H9 (cell line): Measurements from ENCODE around the gene BEST4. TPM values are rescaled to one million over a fixed set of nuclear protein-coding genes. Genes with fewer than 3 reads are reported as not detected.

Experiments
- DNase-seq: peaks from one replicate; pipeline ENCODE4 v3.0.0-alpha.2; 2017
- H2AFZ ChIP-seq: one replicate; pipeline ENCODE4 v1.6.1; 2013; ENCODE audit warnings: mild to moderate bottlenecking, low read length, control low read depth, moderate library complexity
- H2AK5ac ChIP-seq: 2 replicates; pipeline ENCODE4 v1.6.1; 2013; ENCODE audit warnings: low read length, control low read depth, mixed read lengths; ENCODE audit not compliant: insufficient read length
- H2BK120ac ChIP-seq: one replicate; pipeline ENCODE4 v1.6.1; 2013; ENCODE audit warnings: low read depth, mild to moderate bottlenecking, low read length, control low read depth, inconsistent platforms; ENCODE audit not compliant: poor library complexity, severe bottlenecking
- H2BK12ac ChIP-seq: 2 replicates; pipeline ENCODE4 v1.6.1; 2013; ENCODE audit warnings: low read length, control low read depth, mixed read lengths, low read depth; ENCODE audit not compliant: insufficient read length
- H2BK15ac ChIP-seq: 2 replicates; pipeline ENCODE4 v1.6.1; 2013; ENCODE audit warnings: low read depth, low read length, control low read depth
- H2BK20ac ChIP-seq: one replicate; pipeline ENCODE4 v1.6.1; 2013; ENCODE audit warnings: low read depth, mild to moderate bottlenecking, low read length, control low read depth, inconsistent platforms; ENCODE audit not compliant: poor library complexity, severe bottlenecking
- H2BK5ac ChIP-seq: 2 replicates; pipeline ENCODE4 v1.6.1; 2013; ENCODE audit warnings: low read length, control low read depth, mixed read lengths; ENCODE audit not compliant: insufficient read length
- H3K14ac ChIP-seq: 2 replicates; pipeline ENCODE4 v1.6.1; 2013; ENCODE audit warnings: low read length, control low read depth; ENCODE audit not compliant: insufficient read depth
- H3K18ac ChIP-seq: 2 replicates; pipeline ENCODE4 v1.6.1; 2013; ENCODE audit warnings: low read depth, mild to moderate bottlenecking, mixed read lengths, low read length, control low read depth; ENCODE audit not compliant: insufficient read length
- H3K23ac ChIP-seq: 2 replicates; pipeline ENCODE4 v1.6.1; 2013; ENCODE audit warnings: low read length, control low read depth, mixed read lengths, low read depth; ENCODE audit not compliant: insufficient read length
- H3K23me2 ChIP-seq: 2 replicates; pipeline ENCODE4 v1.6.1; 2013; ENCODE audit warnings: low read depth, mild to moderate bottlenecking, mixed read lengths, low read length, control low read depth; ENCODE audit not compliant: insufficient read length, poor library complexity, severe bottlenecking
- H3K27ac ChIP-seq: 2 replicates; pipeline ENCODE4 v1.5.1; 2013; ENCODE audit warnings: low read length, control low read depth, mixed read lengths, low read depth; ENCODE audit not compliant: insufficient read length
- H3K27me3 ChIP-seq: 2 replicates; pipeline ENCODE4 v1.6.1; 2013; ENCODE audit warnings: low read length, control low read depth, inconsistent platforms; ENCODE audit not compliant: insufficient read depth
- H3K4ac ChIP-seq: 2 replicates; pipeline ENCODE4 v1.6.1; 2013; ENCODE audit warnings: low read depth, mild to moderate bottlenecking, control low read depth, inconsistent platforms, low read length, moderate library complexity
- H3K4me1 ChIP-seq: 2 replicates; pipeline ENCODE4 v1.6.1; 2013; ENCODE audit warnings: low read length, control low read depth, inconsistent platforms; ENCODE audit not compliant: insufficient read depth
- H3K4me2 ChIP-seq: 2 replicates; pipeline ENCODE4 v1.6.1; 2013; ENCODE audit warnings: low read length, control low read depth, mixed read lengths; ENCODE audit not compliant: insufficient read length, insufficient read depth
- H3K56ac ChIP-seq: 2 replicates; pipeline ENCODE4 v1.6.1; 2013; ENCODE audit warnings: low read depth, mild to moderate bottlenecking, mixed read lengths, low read length, control low read depth; ENCODE audit not compliant: insufficient read length
- H3K79me1 ChIP-seq: 2 replicates; pipeline ENCODE4 v1.6.1; 2013; ENCODE audit warnings: low read depth, mild to moderate bottlenecking, moderate library complexity, low read length, control low read depth, inconsistent platforms; ENCODE audit not compliant: insufficient read depth, poor library complexity, severe bottlenecking
- H3K79me2 ChIP-seq: 2 replicates; pipeline ENCODE4 v1.6.1; 2013; ENCODE audit warnings: low read length, control low read depth, inconsistent platforms; ENCODE audit not compliant: insufficient read depth
- H3K9ac ChIP-seq: 2 replicates; pipeline ENCODE4 v1.6.1; 2013; ENCODE audit warnings: low read length, control low read depth, mixed read lengths; ENCODE audit not compliant: insufficient read length; ENCODE audit errors: extremely low read depth
- H3K9me3 ChIP-seq: one replicate; pipeline ENCODE4 v1.6.1; 2013; ENCODE audit warnings: low read depth, low read length, inconsistent platforms; ENCODE audit not compliant: control insufficient read depth
- H3T11ph ChIP-seq: one replicate; pipeline ENCODE4 v1.6.1; 2013; ENCODE audit warnings: mild to moderate bottlenecking, low read length, control low read depth, inconsistent platforms
- H4K20me1 ChIP-seq: one replicate; pipeline ENCODE4 v1.6.1; 2013; ENCODE audit not compliant: control insufficient read depth, insufficient read length, insufficient read depth
- H4K5ac ChIP-seq: 2 replicates; pipeline ENCODE4 v1.6.1; 2013; ENCODE audit warnings: low read depth, mild to moderate bottlenecking, mixed read lengths, low read length, control low read depth; ENCODE audit not compliant: insufficient read length
- H4K8ac ChIP-seq: replicated peaks from 2 replicates; pipeline ENCODE4 v1.6.1; 2013; ENCODE audit warnings: low read length, control low read depth, mixed read lengths, low read depth; ENCODE audit not compliant: insufficient read length
- H4K91ac ChIP-seq: 2 replicates; pipeline ENCODE4 v1.6.1; 2013; ENCODE audit warnings: low read depth, mild to moderate bottlenecking, moderate library complexity, mixed read lengths, low read length, control low read depth; ENCODE audit not compliant: insufficient read length
- H3K27ac Mint-ChIP-seq, 3 experiments: 2 replicates in 2 of 3; 3 replicates in 1 of 3; pipeline ENCODE4 v1.8.0; 2020 to 2021; ENCODE audit warnings: mixed read lengths in 3 of 3, mild to moderate bottlenecking in 1 of 3, moderate library complexity in 1 of 3
- H3K27me3 Mint-ChIP-seq: 2 replicates; pipeline ENCODE4 v1.8.0; 2021; ENCODE audit warnings: low read depth, mild to moderate bottlenecking, moderate library complexity, mixed read lengths
- H3K36me3 Mint-ChIP-seq, 3 experiments: 2 replicates in 2 of 3; 3 replicates in 1 of 3; pipeline ENCODE4 v1.8.0; 2020 to 2021; ENCODE audit warnings: low read depth in 3 of 3, mixed read lengths in 3 of 3; ENCODE audit not compliant: insufficient read depth in 1 of 3
- H3K4me1 Mint-ChIP-seq, 2 experiments: 2 replicates each; pipeline ENCODE4 v1.8.0; 2020; ENCODE audit warnings: mixed read lengths in 2 of 2
- H3K4me3 Mint-ChIP-seq, 2 experiments: 2 replicates in 1 of 2; 3 replicates in 1 of 2; pipeline ENCODE4 v1.8.0; 2020 to 2021; ENCODE audit warnings: mild to moderate bottlenecking in 2 of 2, mixed read lengths in 2 of 2, moderate library complexity in 1 of 2
- H3K9me3 Mint-ChIP-seq, 2 experiments: 2 replicates in 1 of 2; 3 replicates in 1 of 2; pipeline ENCODE4 v1.8.0; 2020; ENCODE audit warnings: mild to moderate bottlenecking in 2 of 2, mixed read lengths in 2 of 2, moderate library complexity in 1 of 2
- WGBS: extraction: QIAGEN DNeasy Blood & Tissue Kit; methylation state at CpG from one replicate; pipeline ENCODE4 v1.1.7; 2013; ENCODE audit warnings: missing lambda C conversion rate, low lambda C conversion rate, mixed read lengths; ENCODE audit not compliant: insufficient read length; ENCODE audit errors: extremely low coverage; 5-methylcytosine and 5-hydroxymethylcytosine counted together
- long read RNA-seq: library from polyadenylated mRNA; unstranded; transcript quantifications from one replicate; pipeline ENCODE4 v2.0.0, GENCODE V29; 2020
- total RNA-seq: library from RNA; stranded (reverse); gene quantifications from 2 replicates; pipeline ENCODE4 v1.2.1, GENCODE V29; 2021
- TF ChIP-seq, protein P1 (sequence below): fragments of 200-600 bp; sonication (generic); conservative IDR thresholded peaks from 3 replicates; pipeline ENCODE4 v1.8.0; 2021; ENCODE audit warnings: antibody characterized with exemption, mild to moderate bottlenecking

The BEST4 gene
- total RNA-seq = 1.1 and 1.3 TPM in 2 replicates
- long read RNA-seq, partial matches to known transcripts = 6 of 12 reads
- long read RNA-seq, other reads (novel, unspliced or antisense) = 6 of 12 reads

DNA sequence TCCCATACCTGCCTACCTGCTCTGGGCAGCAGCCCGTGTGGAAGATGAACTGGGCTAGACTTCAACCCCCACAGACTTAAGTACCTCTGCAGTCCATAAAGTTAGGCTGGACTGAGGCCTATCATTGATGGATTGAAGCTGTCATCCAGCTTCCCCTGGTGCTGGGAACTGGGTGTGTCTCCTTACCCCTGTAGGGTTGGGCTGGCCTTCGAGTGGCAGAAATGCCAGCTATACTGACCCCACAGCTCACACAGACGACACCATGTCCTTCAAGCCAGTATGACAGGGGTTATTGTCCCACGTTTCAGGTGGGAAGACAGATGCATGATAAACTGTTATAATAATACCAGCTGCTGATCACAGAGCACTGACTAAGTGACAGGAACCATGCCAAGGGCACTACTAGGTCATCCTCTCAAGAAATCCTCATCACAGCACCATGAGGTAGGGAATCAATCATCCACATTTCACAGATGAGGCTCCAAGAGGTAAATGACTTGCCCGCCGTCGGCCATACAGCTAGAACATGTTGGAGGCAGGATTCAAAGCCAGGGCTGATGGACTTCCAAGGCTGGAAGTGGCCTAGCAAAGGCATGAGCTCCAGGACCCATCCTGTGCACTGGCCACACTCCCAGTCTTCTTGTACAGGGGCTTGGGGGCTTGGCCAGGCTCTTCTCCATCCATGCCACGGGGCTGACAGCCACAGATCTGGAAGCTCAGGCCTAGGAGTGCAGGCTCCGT lies at the start of gene BEST4:
BEST4 (minus strand) TSS at position 51 of the 741 bp plus-strand sequence. CDS start 465 bp downstream, outside the sequence.
- H3K4me2 ChIP-seq = no peak within 1 kb of the TSS
- no peak within 1 kb of the TSS for H3K23ac ChIP-seq

More for the DNA sequence above, at the start of gene BEST4:
- H4K5ac ChIP-seq = no peak within 1 kb of the TSS
- H2BK12ac ChIP-seq = no peak within 1 kb of the TSS
- no peak within 1 kb of the TSS; a peak in 2 of 7 replicates for H3K27ac Mint-ChIP-seq
- H3K23me2 ChIP-seq = peaks cover 9% of the 10 kb centered on the region
- TF ChIP-seq, protein P1, sequence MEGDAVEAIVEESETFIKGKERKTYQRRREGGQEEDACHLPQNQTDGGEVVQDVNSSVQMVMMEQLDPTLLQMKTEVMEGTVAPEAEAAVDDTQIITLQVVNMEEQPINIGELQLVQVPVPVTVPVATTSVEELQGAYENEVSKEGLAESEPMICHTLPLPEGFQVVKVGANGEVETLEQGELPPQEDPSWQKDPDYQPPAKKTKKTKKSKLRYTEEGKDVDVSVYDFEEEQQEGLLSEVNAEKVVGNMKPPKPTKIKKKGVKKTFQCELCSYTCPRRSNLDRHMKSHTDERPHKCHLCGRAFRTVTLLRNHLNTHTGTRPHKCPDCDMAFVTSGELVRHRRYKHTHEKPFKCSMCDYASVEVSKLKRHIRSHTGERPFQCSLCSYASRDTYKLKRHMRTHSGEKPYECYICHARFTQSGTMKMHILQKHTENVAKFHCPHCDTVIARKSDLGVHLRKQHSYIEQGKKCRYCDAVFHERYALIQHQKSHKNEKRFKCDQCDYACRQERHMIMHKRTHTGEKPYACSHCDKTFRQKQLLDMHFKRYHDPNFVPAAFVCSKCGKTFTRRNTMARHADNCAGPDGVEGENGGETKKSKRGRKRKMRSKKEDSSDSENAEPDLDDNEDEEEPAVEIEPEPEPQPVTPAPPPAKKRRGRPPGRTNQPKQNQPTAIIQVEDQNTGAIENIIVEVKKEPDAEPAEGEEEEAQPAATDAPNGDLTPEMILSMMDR = no peak
- no peaks in the 10 kb centered on the region; a peak in 1 of 5 replicates for H3K9me3 Mint-ChIP-seq
- no peaks in the 10 kb centered on the region for H3K27me3 ChIP-seq
- H3K18ac ChIP-seq = no peak within 1 kb of the TSS
- H4K20me1 ChIP-seq = no peaks in the 10 kb centered on the region
- H3K56ac ChIP-seq = no peak within 1 kb of the TSS
- no peaks in the 10 kb centered on the region for H3K4me1 ChIP-seq
- no peaks in the 10 kb centered on the region for H3K79me1 ChIP-seq
- no peak for DNase-seq
- H2BK5ac ChIP-seq = no peak within 1 kb of the TSS
- no peak within 1 kb of the TSS for H3K4me3 Mint-ChIP-seq
- no peak within 1 kb of the TSS for H4K8ac ChIP-seq
- H2AK5ac ChIP-seq = no peak within 1 kb of the TSS
- no peak within 1 kb of the TSS for H2BK15ac ChIP-seq
- no peak within 1 kb of the TSS for H2AFZ ChIP-seq
- WGBS = no CpG with 5 or more reads among the region's 9 CpGs
- H3K27ac ChIP-seq = no peak within 1 kb of the TSS
- H3K9me3 ChIP-seq = no peaks in the 10 kb centered on the region
- no peaks in the 10 kb centered on the region for H3K79me2 ChIP-seq
- H3K9ac ChIP-seq = no peak within 1 kb of the TSS
- no peak within 1 kb of the TSS for H2BK20ac ChIP-seq
- H3K27me3 Mint-ChIP-seq = peaks cover 12% of the 10 kb centered on the region
- no peak within 1 kb of the TSS for H2BK120ac ChIP-seq
- H3T11ph ChIP-seq = no peak within 1 kb of the TSS
- H3K4me1 Mint-ChIP-seq = peaks cover 32 to 41% of the 10 kb centered on the region in 2 experiments
- no peaks in the 10 kb centered on the region; a peak in 2 of 7 replicates for H3K36me3 Mint-ChIP-seq
- H4K91ac ChIP-seq = no peak within 1 kb of the TSS
- no peak within 1 kb of the TSS for H3K14ac ChIP-seq
- H3K4ac ChIP-seq = no peak within 1 kb of the TSS
